IPS-18c (cell line): Measurements from ENCODE around the gene RASGRP4.
A peak's percentile ranks its signal among the peaks of the same experiment; 100 is the strongest.

Source experiments
- H3K4me3 ChIP-seq: 2 replicates; pipeline ENCODE4 v1.7.0; 2013; ENCODE audit warnings: low read depth, mild to moderate bottlenecking, low read length, moderate library complexity; ENCODE audit not compliant: insufficient read depth
- H3K9me3 ChIP-seq: one replicate; pipeline ENCODE4 v1.6.1; 2013; ENCODE audit warnings: mild to moderate bottlenecking, low read length, moderate library complexity; ENCODE audit not compliant: control insufficient read depth, insufficient read depth

Gene RASGRP4

DNA sequence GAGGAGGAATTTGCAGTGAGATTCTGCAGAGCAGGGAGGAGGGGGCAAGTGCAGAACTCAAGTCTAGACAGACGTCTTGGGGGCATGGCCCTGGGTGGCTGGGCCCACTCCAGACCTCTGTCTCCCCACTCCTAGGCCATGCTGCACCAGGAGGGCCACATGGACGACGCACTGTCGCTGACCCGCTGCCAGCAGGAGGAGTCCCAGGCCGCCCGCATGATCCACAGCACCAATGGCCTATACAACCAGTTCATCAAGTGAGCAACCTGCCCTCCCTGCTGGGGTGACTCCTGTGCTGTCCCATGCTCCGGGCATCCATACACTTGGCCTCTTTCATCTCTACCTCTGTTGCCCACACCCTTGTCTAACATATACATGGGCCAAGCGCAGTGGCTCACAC is 25.6 kb upstream of the RASGRP4 start:
- Histone ChIP-seq H3K4me3 (no peak overlapping the region), H3K9me3 (no peaks in the 10 kb centered on the region)

DNA sequence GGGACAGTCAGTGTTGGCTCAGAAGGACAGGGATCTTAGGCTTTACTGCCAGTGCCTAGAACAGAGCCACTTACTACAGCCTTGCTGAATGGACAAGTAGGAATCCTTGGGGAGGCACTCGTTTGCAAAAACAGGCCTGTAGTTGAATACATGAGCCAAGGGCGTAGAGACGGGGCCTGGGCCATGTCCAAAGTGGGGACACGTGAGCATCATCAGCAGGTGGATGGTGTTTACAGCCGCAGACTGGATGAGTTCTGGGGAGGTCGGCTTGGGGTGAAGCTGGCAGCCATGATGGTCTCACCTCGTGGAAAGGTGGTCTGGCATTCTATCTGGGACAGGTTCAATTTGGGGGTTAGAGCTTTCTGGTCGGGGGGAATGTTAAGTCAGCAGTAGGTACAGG is 25.0 kb upstream of the RASGRP4 start:
- Histone ChIP-seq H3K9me3 (no peaks in the 10 kb centered on the region), H3K4me3 (no peak overlapping the region)

DNA sequence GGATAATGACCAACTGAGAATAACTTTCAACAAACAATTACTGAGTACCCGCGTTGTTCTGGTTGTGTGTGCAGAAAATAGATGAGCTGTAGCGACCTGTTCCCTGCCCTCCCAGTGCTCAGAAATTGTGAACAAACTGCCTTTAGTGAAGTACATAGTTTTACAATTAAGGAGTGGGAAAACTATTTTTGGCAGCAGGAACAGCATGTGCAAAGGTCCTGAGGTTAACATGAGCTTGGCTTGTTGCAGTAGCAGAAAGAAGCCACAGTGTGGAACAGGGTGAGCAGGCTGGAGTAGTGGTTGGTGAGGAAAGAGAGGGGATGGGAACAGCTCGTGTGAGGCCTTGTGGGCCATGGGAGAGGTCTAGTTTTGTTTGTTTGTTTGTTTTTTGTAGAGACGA is 23.5 kb upstream of the RASGRP4 start:
- H3K9me3 ChIP-seq, result no peaks in the 10 kb centered on the region

GRCh38 chr19:38448225-38448624 is 22.2 kb upstream of the RASGRP4 start:
- no peaks in the 10 kb centered on the region for H3K9me3 ChIP-seq
- H3K4me3 ChIP-seq, result no peak overlapping the region

More for the DNA sequence above, 23.5 kb upstream of the RASGRP4 start:
- H3K4me3 ChIP-seq, result no peak overlapping the region

DNA sequence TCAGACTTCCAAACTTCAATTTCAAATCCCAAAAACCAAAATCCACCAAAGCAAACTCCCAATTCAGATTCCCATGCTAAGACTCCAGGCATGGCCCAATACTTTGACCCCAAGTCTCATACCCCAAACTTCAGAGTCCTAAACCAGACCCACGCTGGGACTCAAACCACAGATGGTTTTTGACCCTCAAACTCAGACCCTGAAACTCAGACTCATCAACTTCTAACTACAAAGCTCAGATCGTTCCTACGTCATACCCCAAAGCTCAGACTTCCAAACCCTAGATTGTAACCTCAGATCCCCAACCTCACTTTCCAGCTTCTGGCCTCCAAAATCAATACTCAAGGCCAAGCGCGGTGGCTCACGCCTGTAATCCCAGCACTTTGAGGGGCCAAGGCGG is 19.3 kb upstream of the RASGRP4 start:
- no peaks in the 10 kb centered on the region for H3K9me3 ChIP-seq
- no peak overlapping the region for H3K4me3 ChIP-seq

- Histone ChIP-seq H3K9me3 (no peaks in the 10 kb centered on the region), H3K4me3 (no peak overlapping the region)
Measured at GRCh38 chr19:38444026-38444425, 18.0 kb upstream of the RASGRP4 start.

GRCh38 chr19:38443458-38443999 is 17.5 kb upstream of the RASGRP4 start:
- Histone ChIP-seq H3K4me3 (no peak overlapping the region), H3K9me3 (no peaks in the 10 kb centered on the region)

DNA sequence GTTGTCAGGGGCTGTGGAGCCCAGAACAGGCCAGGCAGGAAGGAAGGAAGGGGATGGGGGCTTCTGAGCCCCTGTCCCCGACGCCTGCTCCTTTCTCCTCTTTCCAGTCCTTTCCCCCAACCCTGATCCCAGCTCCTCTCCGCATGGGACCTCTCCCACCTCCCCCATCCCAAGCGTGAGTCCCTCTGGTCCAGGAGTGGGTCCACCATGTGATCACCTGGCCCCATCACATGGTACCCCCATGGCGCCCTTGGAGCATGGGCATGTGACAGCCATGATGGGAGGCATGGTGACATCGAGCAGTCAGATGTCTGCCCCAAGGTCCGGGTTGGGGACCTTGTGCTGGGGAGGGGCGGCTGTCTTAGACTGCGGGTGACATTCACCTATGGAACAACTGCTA is 16.7 kb upstream of the RASGRP4 start:
- H3K4me3 ChIP-seq, result no peak overlapping the region
- H3K9me3 ChIP-seq, result no peaks in the 10 kb centered on the region

- no peaks in the 10 kb centered on the region for H3K9me3 ChIP-seq
- H3K4me3 ChIP-seq, result no peak overlapping the region
Measured at GRCh38 chr19:38441657-38442348, 15.8 kb upstream of the RASGRP4 start.

- H3K4me3 ChIP-seq, result no peak overlapping the region
Measured at GRCh38 chr19:38440592-38440991, 14.6 kb upstream of the RASGRP4 start.

GRCh38 chr19:38437917-38438316 is 11.9 kb upstream of the RASGRP4 start:
- Histone ChIP-seq H3K9me3 (no peaks in the 10 kb centered on the region), H3K4me3 (no peak overlapping the region)

More at GRCh38 chr19:38440592-38440991, 14.6 kb upstream of the RASGRP4 start:
- H3K9me3 ChIP-seq, result no peaks in the 10 kb centered on the region

- no peak overlapping the region for H3K4me3 ChIP-seq
Measured at GRCh38 chr19:38437295-38437694, 11.3 kb upstream of the RASGRP4 start.

GRCh38 chr19:38434549-38435051 is 8.6 kb upstream of the RASGRP4 start:
- Histone ChIP-seq H3K4me3 (peak overlapping the region; percentile 41; the same call in 1 of the 2 replicates), H3K9me3 (no peaks in the 10 kb centered on the region)

More at GRCh38 chr19:38437295-38437694, 11.3 kb upstream of the RASGRP4 start:
- no peaks in the 10 kb centered on the region for H3K9me3 ChIP-seq

DNA sequence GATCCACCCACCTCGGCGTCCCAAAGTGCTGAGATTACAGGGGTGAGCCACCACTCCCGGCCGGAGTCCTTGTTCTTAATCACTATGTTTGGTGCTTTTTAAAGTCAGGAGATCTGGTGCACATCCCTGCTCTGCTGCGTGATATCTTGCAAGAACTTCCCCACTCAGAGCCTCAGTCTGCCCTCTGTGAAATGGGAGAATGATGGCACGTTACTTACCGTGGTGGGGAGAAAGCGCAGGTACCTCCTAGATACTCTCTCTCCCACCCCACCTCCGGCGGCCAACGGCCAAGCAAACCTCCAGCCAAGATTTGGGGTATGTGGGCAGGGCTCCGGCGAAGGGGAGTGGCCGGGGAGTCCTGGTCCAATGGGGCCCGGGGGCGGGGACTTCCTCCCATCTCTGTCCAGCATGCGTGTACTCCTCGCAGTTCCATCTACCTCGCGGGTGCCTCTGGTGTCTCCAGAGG is 7.3 kb upstream of the RASGRP4 start, which contains the start of gene RYR1:
TSS of gene RYR1 (plus strand) at position 424 of the 466 bp plus-strand sequence. CDS start 139 bp downstream, outside the sequence.
- Histone ChIP-seq H3K4me3 (peak within 1 kb of the TSS; percentile 41), H3K9me3 (no peaks in the 10 kb centered on the region)

- Histone ChIP-seq H3K9me3 (no peaks in the 10 kb centered on the region), H3K4me3 (no peak overlapping the region)
Measured at GRCh38 chr19:38430931-38431330, 4.9 kb upstream of the RASGRP4 start.

GRCh38 chr19:38429811-38430156 is 3.8 kb upstream of the RASGRP4 start:
- no peak overlapping the region for H3K4me3 ChIP-seq

GRCh38 chr19:38429055-38429810 is 3.2 kb upstream of the RASGRP4 start:
- Histone ChIP-seq H3K4me3 (no peak overlapping the region), H3K9me3 (no peaks in the 10 kb centered on the region)

More at GRCh38 chr19:38429811-38430156, 3.8 kb upstream of the RASGRP4 start:
- H3K9me3 ChIP-seq, result no peaks in the 10 kb centered on the region
